Naive thymus-derived CD8-positive, alpha-beta T cell (primary cell): Measurements from ENCODE around the gene NREP. TPM values are rescaled to one million over a fixed set of nuclear protein-coding genes. Genes with fewer than 3 reads are reported as not detected.
A peak's percentile ranks its signal among the peaks of the same experiment; 100 is the strongest.

ENCODE experiments used
- ATAC-seq, 2 donors: fragments of 150-1000 bp; cut with Tn5 transposase in 1 of 2; sonication (Bioruptor Pico), chemical (Tn5 transposase) in 1 of 2; 1 replicate in 1 of 2; 2 replicates in 1 of 2; pipeline ENCODE4 v1.10.0; 2021; ENCODE audit warnings: mild to moderate bottlenecking in 2 of 2, moderate library complexity in 2 of 2
- POLR2A ChIA-PET: fragments of 350-600 bp; sonication (Branson Sonifier 250); formaldehyde crosslinking; loops from one replicate; lab custom pipeline; 2021; ENCODE audit warnings: antibody characterized with exemption; lab: Charles Lee
- DNase-seq, 10 donors: peaks; one replicate each; pipeline versions ENCODE4 v3.0.0 to v3.0.0-alpha.2; 2020 to 2022
- H3K27ac Mint-ChIP-seq, 10 donors: one replicate each; pipeline ENCODE4 v1.8.0; 2020 to 2022; ENCODE audit warnings: mild to moderate bottlenecking in 10 of 10, mixed read lengths in 10 of 10, moderate library complexity in 4 of 10, inconsistent platforms in 1 of 10
- H3K27me3 Mint-ChIP-seq, 5 donors: one replicate each; pipeline ENCODE4 v1.8.0; 2021 to 2022; ENCODE audit warnings: mixed read lengths in 5 of 5
- H3K36me3 Mint-ChIP-seq, 3 donors: one replicate each; pipeline ENCODE4 v1.8.0; 2020 to 2022; ENCODE audit warnings: mixed read lengths in 3 of 3, mild to moderate bottlenecking in 2 of 3, inconsistent platforms in 1 of 3
- H3K4me1 Mint-ChIP-seq, 4 donors: one replicate each; pipeline ENCODE4 v1.8.0; 2021 to 2022; ENCODE audit warnings: mixed read lengths in 4 of 4
- H3K4me3 Mint-ChIP-seq, 10 donors: one replicate each; pipeline ENCODE4 v1.8.0; 2020 to 2022; ENCODE audit warnings: mild to moderate bottlenecking in 10 of 10, mixed read lengths in 10 of 10, moderate library complexity in 6 of 10, inconsistent platforms in 1 of 10
- H3K9me3 Mint-ChIP-seq, 9 donors: one replicate each; pipeline ENCODE4 v1.8.0; 2020 to 2022; ENCODE audit warnings: mixed read lengths in 9 of 9, mild to moderate bottlenecking in 3 of 9, inconsistent platforms in 1 of 9, moderate library complexity in 1 of 9
- polyA plus RNA-seq, 3 donors: library from polyadenylated mRNA; unstranded; fragments of 300-500 nt; fragmentation: Illumina TruSeq; gene quantifications; one replicate each; pipeline ENCODE4 v1.2.3, GENCODE V29; 2021
- total RNA-seq, 8 experiments: library from RNA in 2 of 8; stranded (reverse) in 2 of 8; gene quantifications; one replicate each; pipeline ENCODE4 v1.2.3 and lab custom pipeline; 2021 to 2026

Gene NREP
- total and polyA plus RNA-seq, 5 experiments from 2014 or later = 6.8 to 19.3 (median 11.1) TPM

GRCh38 chr5:111680737-111681413 is 76.1 kb downstream of the NREP start:
- POLR2A ChIA-PET = no interaction called here
- Mint-ChIP-seq H3K27me3 (peaks cover 0 to 11% (median 0%) of the 10 kb centered on the region in 5 donors), H3K4me1 (no peaks in the 10 kb centered on the region), H3K4me3 (no peak overlapping the region), H3K27ac (peak overlapping the region in 1 of 10 donors; percentile 14), H3K9me3 (no peaks in the 10 kb centered on the region), H3K36me3 (no peaks in the 10 kb centered on the region)
- no peak for ATAC-seq
- DNase-seq = no peak

- Mint-ChIP-seq H3K36me3 (no peaks in the 10 kb centered on the region), H3K27me3 (peaks cover 0 to 14% (median 0%) of the 10 kb centered on the region in 5 donors), H3K4me1 (no peaks in the 10 kb centered on the region), H3K27ac (no peak overlapping the region), H3K4me3 (no peak overlapping the region), H3K9me3 (no peaks in the 10 kb centered on the region)
- ATAC-seq = no peak
- POLR2A ChIA-PET = no interaction called here
- DNase-seq = no peak
Observed at GRCh38 chr5:111679611-111680010, 77.4 kb downstream of the NREP start.

Other genes starting within 250 kb of the NREP start
- gene STARD4, start 244.7 kb downstream of the NREP start, total RNA-seq = 10 to 100 TPM; 10.9 to 11.9 TPM
- gene STARD4, start 244.7 kb downstream of the NREP start, polyA plus RNA-seq = 1 to 10 TPM; 4.6 to 6.1 (median 5.0) TPM